ENCODE results near the gene AUH. TPM values are rescaled to one million over a fixed set of nuclear protein-coding genes. Genes with fewer than 3 reads are reported as not detected.

Gene AUH
- total RNA-seq, 1 donor from 2014 or later: 24.9 TPM

DNA sequence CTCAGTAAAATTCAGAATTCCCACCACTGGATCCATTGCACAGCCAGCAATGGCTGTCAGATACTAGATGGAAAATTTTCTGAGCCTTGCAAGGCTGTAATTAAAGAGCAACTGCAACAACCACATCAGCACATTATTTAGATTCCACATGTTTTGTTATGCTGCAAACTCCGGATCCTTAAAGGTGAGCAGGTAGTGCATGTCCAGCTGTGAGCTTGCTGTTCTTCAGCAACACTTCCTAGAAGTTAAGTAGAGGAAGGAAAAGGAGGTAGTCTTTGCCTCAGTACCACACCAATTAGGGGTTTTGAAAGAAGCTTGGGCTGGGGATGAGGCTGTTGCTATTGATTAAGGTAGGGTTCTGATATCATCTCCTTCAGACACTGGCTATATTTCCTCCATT is 144.3 kb downstream of the AUH start:
- Mint-ChIP-seq H3K4me3 (ENCODE audit: low read depth) (no peak overlapping the region), H3K4me1 (ENCODE audit: low read depth) (peaks cover 3% of the 10 kb centered on the region), H3K27me3 (no peaks in the 10 kb centered on the region), H3K9me3 (ENCODE audit: low read depth) (no peaks in the 10 kb centered on the region), H3K27ac (no peak overlapping the region), H3K36me3 (ENCODE audit: insufficient read depth) (peaks cover 5% of the 10 kb centered on the region)
- no peak for DNase-seq (ENCODE audit: low spot score, unreplicated experiment)
- TF ChIP-seq, protein P1, sequence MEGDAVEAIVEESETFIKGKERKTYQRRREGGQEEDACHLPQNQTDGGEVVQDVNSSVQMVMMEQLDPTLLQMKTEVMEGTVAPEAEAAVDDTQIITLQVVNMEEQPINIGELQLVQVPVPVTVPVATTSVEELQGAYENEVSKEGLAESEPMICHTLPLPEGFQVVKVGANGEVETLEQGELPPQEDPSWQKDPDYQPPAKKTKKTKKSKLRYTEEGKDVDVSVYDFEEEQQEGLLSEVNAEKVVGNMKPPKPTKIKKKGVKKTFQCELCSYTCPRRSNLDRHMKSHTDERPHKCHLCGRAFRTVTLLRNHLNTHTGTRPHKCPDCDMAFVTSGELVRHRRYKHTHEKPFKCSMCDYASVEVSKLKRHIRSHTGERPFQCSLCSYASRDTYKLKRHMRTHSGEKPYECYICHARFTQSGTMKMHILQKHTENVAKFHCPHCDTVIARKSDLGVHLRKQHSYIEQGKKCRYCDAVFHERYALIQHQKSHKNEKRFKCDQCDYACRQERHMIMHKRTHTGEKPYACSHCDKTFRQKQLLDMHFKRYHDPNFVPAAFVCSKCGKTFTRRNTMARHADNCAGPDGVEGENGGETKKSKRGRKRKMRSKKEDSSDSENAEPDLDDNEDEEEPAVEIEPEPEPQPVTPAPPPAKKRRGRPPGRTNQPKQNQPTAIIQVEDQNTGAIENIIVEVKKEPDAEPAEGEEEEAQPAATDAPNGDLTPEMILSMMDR (IDR thresholded peaks at IDR 0.05; ENCODE audit: unreplicated experiment): no peak

DNA sequence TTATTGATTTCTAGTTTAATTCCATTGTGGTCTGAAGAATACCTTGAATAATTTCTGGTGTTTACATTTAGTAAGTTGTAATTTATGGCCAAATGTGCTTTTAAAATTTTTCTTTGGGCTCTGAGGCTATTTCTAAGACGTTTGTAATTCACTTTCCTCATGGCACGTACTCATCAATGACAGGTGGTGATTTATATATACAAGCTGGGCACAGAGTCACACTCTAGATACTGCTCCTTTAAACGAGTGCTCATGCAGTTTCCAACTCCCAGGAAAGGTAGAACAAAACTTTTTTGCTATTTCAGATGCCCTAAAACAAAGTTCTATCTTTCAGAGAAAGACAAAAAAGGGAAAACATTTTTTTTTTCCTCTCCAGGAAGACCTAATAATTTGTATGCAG is 146.9 kb downstream of the AUH start:
- TF ChIP-seq, protein P1 (IDR thresholded peaks at IDR 0.05; ENCODE audit: unreplicated experiment): no peak
- no peaks in the 10 kb centered on the region for H3K9me3 Mint-ChIP-seq (ENCODE audit: low read depth)
- no peak for DNase-seq (ENCODE audit: low spot score, unreplicated experiment)
- peaks cover 7% of the 10 kb centered on the region for H3K36me3 Mint-ChIP-seq (ENCODE audit: insufficient read depth)
- H3K27me3 Mint-ChIP-seq: no peaks in the 10 kb centered on the region
- H3K4me1 Mint-ChIP-seq (ENCODE audit: low read depth): peaks cover 14% of the 10 kb centered on the region
- H3K27ac Mint-ChIP-seq: no peak overlapping the region
- no peak overlapping the region for H3K4me3 Mint-ChIP-seq (ENCODE audit: low read depth)

DNA sequence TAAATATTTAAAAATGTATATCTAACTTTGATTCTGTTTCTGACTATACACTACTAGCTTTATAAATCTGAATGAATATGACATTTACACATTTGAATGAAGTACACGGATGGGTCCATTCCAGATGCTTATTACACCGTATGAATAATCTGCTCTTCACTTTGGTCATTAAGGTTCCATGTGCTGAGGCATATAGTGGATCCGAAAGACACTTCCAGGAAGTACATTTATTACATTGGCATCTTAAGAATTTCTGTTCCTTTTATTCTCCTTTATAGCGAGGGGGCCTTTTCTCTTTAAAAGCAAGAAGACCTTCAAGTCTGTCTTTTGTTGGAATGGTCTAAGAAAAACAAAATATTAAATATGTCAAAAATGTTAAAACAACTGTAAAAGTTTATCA is 147.6 kb downstream of the AUH start:
- no peak for DNase-seq (ENCODE audit: low spot score, unreplicated experiment)
- H3K4me1 Mint-ChIP-seq (ENCODE audit: low read depth): peaks cover 14% of the 10 kb centered on the region
- no peak overlapping the region for H3K4me3 Mint-ChIP-seq (ENCODE audit: low read depth)
- H3K36me3 Mint-ChIP-seq (ENCODE audit: insufficient read depth): peaks cover 8% of the 10 kb centered on the region
- no peaks in the 10 kb centered on the region for H3K27me3 Mint-ChIP-seq
- H3K9me3 Mint-ChIP-seq (ENCODE audit: low read depth): no peaks in the 10 kb centered on the region
- TF ChIP-seq, protein P1 (IDR thresholded peaks at IDR 0.05; ENCODE audit: unreplicated experiment): no peak
- no peak overlapping the region for H3K27ac Mint-ChIP-seq

DNA sequence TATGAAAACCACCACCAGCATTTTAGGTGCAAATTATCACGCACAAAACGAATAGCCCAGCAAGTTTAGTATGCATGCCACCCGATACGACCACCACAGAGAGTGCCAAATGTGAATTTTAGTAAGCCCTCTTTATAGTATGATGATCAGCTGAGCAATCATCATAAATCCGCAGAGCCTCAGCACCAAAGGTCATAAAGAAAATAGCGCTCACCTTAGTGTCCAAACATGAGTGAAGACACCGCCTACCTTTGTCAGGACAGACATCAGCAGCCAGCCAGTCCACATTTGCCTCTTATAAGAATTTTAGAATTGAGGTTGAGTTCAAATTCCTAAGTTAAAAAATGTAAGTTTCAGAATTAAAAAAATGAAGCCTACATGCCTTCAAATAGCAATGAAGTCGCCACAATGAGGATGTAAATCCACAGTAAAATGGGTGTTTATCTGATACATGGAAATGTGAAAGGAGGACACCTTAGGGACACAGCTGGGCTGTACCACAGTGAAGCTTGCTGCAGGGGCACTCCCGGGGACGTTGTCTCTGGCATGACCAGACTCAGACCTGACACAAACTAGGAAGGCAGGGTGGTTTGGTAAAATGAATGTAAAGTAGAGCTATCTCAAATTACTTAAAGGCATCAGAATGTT is 149.0 kb downstream of the AUH start:
- Mint-ChIP-seq H3K4me3 (ENCODE audit: low read depth) (no peak overlapping the region), H3K9me3 (ENCODE audit: low read depth) (no peaks in the 10 kb centered on the region), H3K27ac (peak overlapping the region; percentile 47), H3K4me1 (ENCODE audit: low read depth) (peaks cover 16% of the 10 kb centered on the region), H3K27me3 (no peaks in the 10 kb centered on the region), H3K36me3 (ENCODE audit: insufficient read depth) (peaks cover 5% of the 10 kb centered on the region)
- TF ChIP-seq, protein P1 (IDR thresholded peaks at IDR 0.05; ENCODE audit: unreplicated experiment): no peak
- DNase-seq (ENCODE audit: low spot score, unreplicated experiment): no peak

DNA sequence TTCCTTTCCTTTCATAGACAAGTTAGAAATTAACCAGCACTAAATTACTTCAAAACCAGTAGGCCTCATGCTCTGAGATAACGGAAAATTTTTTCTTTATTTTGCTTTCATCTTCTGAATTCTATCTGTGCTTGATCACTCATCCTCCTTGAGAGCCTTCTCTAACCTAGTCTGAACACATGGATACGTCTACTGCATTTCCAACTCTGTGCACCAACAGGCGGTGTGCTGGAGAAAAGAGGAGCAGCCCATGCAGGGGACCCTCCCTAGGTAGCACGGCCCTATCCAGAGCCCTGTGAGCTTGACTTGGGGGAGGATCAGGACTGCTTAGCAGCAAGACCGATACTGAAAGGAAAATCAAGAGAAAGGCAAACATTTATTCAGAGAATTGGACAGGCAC is 149.8 kb downstream of the AUH start:
- Mint-ChIP-seq H3K27ac (peak overlapping the region; percentile 47), H3K4me3 (ENCODE audit: low read depth) (no peak overlapping the region)

More for the DNA sequence above, 149.8 kb downstream of the AUH start:
- Mint-ChIP-seq H3K9me3 (ENCODE audit: low read depth) (no peaks in the 10 kb centered on the region), H3K36me3 (ENCODE audit: insufficient read depth) (peaks cover 5% of the 10 kb centered on the region), H3K4me1 (ENCODE audit: low read depth) (peaks cover 16% of the 10 kb centered on the region), H3K27me3 (no peaks in the 10 kb centered on the region)
- TF ChIP-seq, protein P1 (IDR thresholded peaks at IDR 0.05; ENCODE audit: unreplicated experiment): no peak
- no peak for DNase-seq (ENCODE audit: low spot score, unreplicated experiment)

Data from progenitor cell of endocrine pancreas (in vitro differentiated cells).